Keratinocyte (primary cell): ENCODE measurements around the gene BOLL. TPM values are rescaled to one million over a fixed set of nuclear protein-coding genes. Genes with fewer than 3 reads are reported as not detected.

ENCODE experiments used
- DNase-seq: peaks from one replicate; pipeline ENCODE4 v3.0.0-alpha.2; 2011; ENCODE audit warnings: low read depth, missing footprints, low spot score
- FAIRE-seq: peaks from 2 replicates; lab custom pipeline; 2011; peaks lifted over from hg19 to GRCh38; lab: Jason Lieb, UNC
- H2AFZ ChIP-seq: 2 replicates; pipeline ENCODE4 v1.6.0; 2012; ENCODE audit warnings: low read length, control low read depth, inconsistent platforms; ENCODE audit not compliant: control insufficient read depth
- H3K27ac ChIP-seq: 2 replicates; pipeline ENCODE4 v1.5.1; 2011; ENCODE audit warnings: low read length; ENCODE audit not compliant: control insufficient read depth, insufficient read depth
- H3K27me3 ChIP-seq: 3 replicates; pipeline ENCODE4 v1.6.0; 2011; ENCODE audit warnings: low read length; ENCODE audit not compliant: control insufficient read depth, insufficient read depth; ENCODE audit errors: extremely low read depth
- H3K36me3 ChIP-seq, 2 experiments: 2 replicates in 1 of 2; 3 replicates in 1 of 2; pipeline ENCODE4 v1.5.1; 2011; ENCODE audit warnings: low read length in 2 of 2, mild to moderate bottlenecking in 1 of 2; ENCODE audit not compliant: control insufficient read depth in 2 of 2, insufficient read depth in 2 of 2; ENCODE audit errors: extremely low read depth in 1 of 2
- H3K4me1 ChIP-seq: 3 replicates; pipeline ENCODE4 v1.5.1; 2011; ENCODE audit warnings: low read length; ENCODE audit not compliant: control insufficient read depth, insufficient read depth; ENCODE audit errors: extremely low read depth
- H3K4me2 ChIP-seq: 3 replicates; pipeline ENCODE4 v1.6.0; 2011; ENCODE audit warnings: low read depth, low read length; ENCODE audit not compliant: control insufficient read depth, insufficient read depth; ENCODE audit errors: extremely low read depth
- H3K4me3 ChIP-seq, 3 experiments: fragments of 200-600 bp in 1 of 3; sonication (generic) in 1 of 3; 2 replicates in 2 of 3; 3 replicates in 1 of 3; pipeline ENCODE4 v1.5.1; 2011 to 2016; ENCODE audit warnings: low read length in 3 of 3, mild to moderate bottlenecking in 3 of 3, control low read depth in 2 of 3, inconsistent platforms in 1 of 3, low read depth in 1 of 3, mixed read lengths in 1 of 3, mixed run types in 1 of 3, moderate library complexity in 1 of 3; ENCODE audit not compliant: control insufficient read depth in 2 of 3, insufficient read depth in 2 of 3; ENCODE audit errors: extremely low read depth in 1 of 3
- H3K79me2 ChIP-seq: 2 replicates; pipeline ENCODE4 v1.6.0; 2012; ENCODE audit warnings: low read length; ENCODE audit not compliant: control insufficient read depth, insufficient read depth
- H3K9ac ChIP-seq: 3 replicates; pipeline ENCODE4 v1.6.0; 2011; ENCODE audit warnings: low read length; ENCODE audit not compliant: control insufficient read depth, insufficient read depth; ENCODE audit errors: extremely low read depth
- H3K9me1 ChIP-seq: 3 replicates; pipeline ENCODE4 v1.6.0; 2011; ENCODE audit warnings: low read length; ENCODE audit not compliant: control insufficient read depth, insufficient read depth; ENCODE audit errors: extremely low read depth
- H3K9me3 ChIP-seq: 2 replicates; pipeline ENCODE4 v1.5.1; 2012; ENCODE audit warnings: low read depth, low read length; ENCODE audit not compliant: control insufficient read depth
- H4K20me1 ChIP-seq: 3 replicates; pipeline ENCODE4 v1.6.0; 2011; ENCODE audit warnings: low read length; ENCODE audit not compliant: control insufficient read depth, insufficient read depth; ENCODE audit errors: extremely low read depth
- EZH2 ChIP-seq: IDR thresholded peaks from one replicate; pipeline ENCODE4 v1.6.1; 2012; ENCODE audit warnings: inconsistent platforms, mild to moderate bottlenecking, low read length, moderate library complexity
- dilution Hi-C: fragments of 300-500 bp; cut with MboI; formaldehyde crosslinking; loops from one replicate; pipeline ENCODE4 v1.7.0; 2020; ENCODE audit warnings: low sequenced_read_pairs; ENCODE audit not compliant: extremely low pct_ligation_motif_present
- polyA plus RNA-seq, 5 experiments: library from polyadenylated mRNA; depleted of rRNA in 3 of 5; stranded (reverse) in 3 of 5; stranded (forward) in 1 of 5; unstranded in 1 of 5; fragments of >200 nt; gene quantifications; 1 replicate in 1 of 5; 2 replicates in 3 of 5; 3 replicates in 1 of 5; pipeline versions ENCODE4 v1.2.1 to v1.2.3, GENCODE V29; 2011 to 2012; ENCODE audit warnings: missing spikeins in 2 of 5, low read depth in 1 of 5, low replicate concordance in 1 of 5
- TF ChIP-seq, protein P1 (sequence below), 3 experiments: IDR thresholded peaks in 1 of 3; conservative IDR thresholded peaks in 1 of 3; optimal IDR thresholded peaks in 1 of 3; 2 replicates in 2 of 3; 3 replicates in 1 of 3; pipeline versions ENCODE3 to v1.5.1; 2011; ENCODE audit warnings: low read length in 3 of 3, mild to moderate bottlenecking in 3 of 3, moderate library complexity in 2 of 3, control low read depth in 1 of 3, inconsistent platforms in 1 of 3; ENCODE audit not compliant: insufficient read depth in 2 of 3; ENCODE audit errors: extremely low read depth in 1 of 3

Gene BOLL
- polyA plus RNA-seq, 1 donor (not counting 4 experiments of a cell fraction or from before 2014, with no cell fraction given) = not detected

GRCh38 chr2:197798187-197798586, 13.1 kb upstream of the BOLL start:
- H3K27ac ChIP-seq = no peak overlapping the region
- H3K79me2 ChIP-seq = no peaks in the 10 kb centered on the region
- no peaks in the 10 kb centered on the region for H4K20me1 ChIP-seq
- no peak overlapping the region for H3K4me2 ChIP-seq
- H3K27me3 ChIP-seq = no peaks in the 10 kb centered on the region
- DNase-seq (no peak), FAIRE-seq (no peak)
- no peaks in the 10 kb centered on the region for H3K9me1 ChIP-seq
- H2AFZ ChIP-seq = no peak overlapping the region
- no peaks in the 10 kb centered on the region for H3K4me1 ChIP-seq
- dilution Hi-C loops = no loop called here
- no peak overlapping the region for H3K9ac ChIP-seq
- H3K9me3 ChIP-seq = no peaks in the 10 kb centered on the region
- H3K4me3 ChIP-seq = no peak overlapping the region
- H3K36me3 ChIP-seq = no peaks in the 10 kb centered on the region
- TF ChIP-seq EZH2 = no peak
- TF ChIP-seq, protein P1, sequence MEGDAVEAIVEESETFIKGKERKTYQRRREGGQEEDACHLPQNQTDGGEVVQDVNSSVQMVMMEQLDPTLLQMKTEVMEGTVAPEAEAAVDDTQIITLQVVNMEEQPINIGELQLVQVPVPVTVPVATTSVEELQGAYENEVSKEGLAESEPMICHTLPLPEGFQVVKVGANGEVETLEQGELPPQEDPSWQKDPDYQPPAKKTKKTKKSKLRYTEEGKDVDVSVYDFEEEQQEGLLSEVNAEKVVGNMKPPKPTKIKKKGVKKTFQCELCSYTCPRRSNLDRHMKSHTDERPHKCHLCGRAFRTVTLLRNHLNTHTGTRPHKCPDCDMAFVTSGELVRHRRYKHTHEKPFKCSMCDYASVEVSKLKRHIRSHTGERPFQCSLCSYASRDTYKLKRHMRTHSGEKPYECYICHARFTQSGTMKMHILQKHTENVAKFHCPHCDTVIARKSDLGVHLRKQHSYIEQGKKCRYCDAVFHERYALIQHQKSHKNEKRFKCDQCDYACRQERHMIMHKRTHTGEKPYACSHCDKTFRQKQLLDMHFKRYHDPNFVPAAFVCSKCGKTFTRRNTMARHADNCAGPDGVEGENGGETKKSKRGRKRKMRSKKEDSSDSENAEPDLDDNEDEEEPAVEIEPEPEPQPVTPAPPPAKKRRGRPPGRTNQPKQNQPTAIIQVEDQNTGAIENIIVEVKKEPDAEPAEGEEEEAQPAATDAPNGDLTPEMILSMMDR (optimal IDR thresholded peaks at IDR 0.05 in 1 of 3, IDR thresholded peaks at IDR 0.05 in 1 of 3, conservative IDR thresholded peaks at IDR 0.05 in 1 of 3; ENCODE audit: extremely low read depth in 1 of 3, insufficient read depth in 2 of 3, low read length in 3 of 3) = no peak

DNA sequence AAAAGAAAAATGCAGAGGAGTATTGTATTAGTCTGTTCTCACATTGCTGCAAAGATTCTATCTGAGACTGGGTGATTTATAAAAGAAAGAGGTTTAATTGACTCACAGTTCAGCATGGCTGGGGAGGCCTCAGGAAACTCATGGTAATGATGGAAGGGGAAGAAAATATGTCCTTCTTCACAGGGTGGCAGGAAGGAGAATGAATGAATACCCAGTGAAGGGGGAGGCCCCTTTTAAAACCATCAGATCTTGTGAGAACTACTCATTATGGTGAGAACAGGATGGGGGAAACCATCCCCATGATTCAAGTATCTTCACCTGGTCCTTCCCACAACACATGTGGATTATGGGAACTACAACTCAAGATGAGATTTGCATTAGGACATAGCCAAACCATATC, 10.2 kb upstream of the BOLL start:
- Histone ChIP-seq H2AFZ (no peak overlapping the region), H3K27me3 (no peaks in the 10 kb centered on the region), H3K27ac (no peak overlapping the region), H3K4me1 (no peaks in the 10 kb centered on the region), H3K4me3 (no peak overlapping the region), H3K9me3 (no peaks in the 10 kb centered on the region), H4K20me1 (no peaks in the 10 kb centered on the region), H3K36me3 (no peaks in the 10 kb centered on the region), H3K9me1 (no peaks in the 10 kb centered on the region), H3K79me2 (no peaks in the 10 kb centered on the region), H3K9ac (no peak overlapping the region), H3K4me2 (no peak overlapping the region)
- no peak for TF ChIP-seq EZH2
- TF ChIP-seq, protein P1 (optimal IDR thresholded peaks at IDR 0.05 in 1 of 3, IDR thresholded peaks at IDR 0.05 in 1 of 3, conservative IDR thresholded peaks at IDR 0.05 in 1 of 3; ENCODE audit: extremely low read depth in 1 of 3, insufficient read depth in 2 of 3, low read length in 3 of 3) = no peak
- FAIRE-seq (no peak), DNase-seq (no peak)
- dilution Hi-C loops = no loop called here
